Endothelial cell (in vitro differentiated cells): ENCODE measurements around the gene SNRPA1. TPM values are rescaled to one million over a fixed set of nuclear protein-coding genes. Genes with fewer than 3 reads are reported as not detected.
A peak's percentile ranks its signal among the peaks of the same experiment; 100 is the strongest.
"Not testable (repeated sequence)": the region's sequence is repeated elsewhere in the genome, so short reads cannot be mapped to it uniquely, and the experiment has no call there.

ENCODE experiments used
- DNase-seq: peaks from one replicate; pipeline ENCODE4 v3.0.0; 2021; ENCODE audit warnings: low spot score
- H3K27ac Mint-ChIP-seq: one replicate; pipeline ENCODE4 v1.8.0; 2021; ENCODE audit warnings: mixed read lengths, inconsistent platforms; ENCODE audit not compliant: unreplicated experiment
- H3K27me3 Mint-ChIP-seq: one replicate; pipeline ENCODE4 v1.8.0; 2021; ENCODE audit warnings: mild to moderate bottlenecking, moderate library complexity, mixed read lengths, inconsistent platforms; ENCODE audit not compliant: unreplicated experiment
- H3K36me3 Mint-ChIP-seq: one replicate; pipeline ENCODE4 v1.8.0; 2021; ENCODE audit warnings: mild to moderate bottlenecking, low read depth, mixed read lengths, inconsistent platforms; ENCODE audit not compliant: unreplicated experiment
- H3K4me1 Mint-ChIP-seq: one replicate; pipeline ENCODE4 v1.8.0; 2021; ENCODE audit warnings: mild to moderate bottlenecking, mixed read lengths, inconsistent platforms; ENCODE audit not compliant: unreplicated experiment
- H3K4me3 Mint-ChIP-seq: one replicate; pipeline ENCODE4 v1.8.0; 2021; ENCODE audit warnings: mild to moderate bottlenecking, mixed read lengths, inconsistent platforms; ENCODE audit not compliant: unreplicated experiment
- H3K9me3 Mint-ChIP-seq: one replicate; pipeline ENCODE4 v1.8.0; 2021; ENCODE audit warnings: mixed read lengths, inconsistent platforms; ENCODE audit not compliant: unreplicated experiment
- CTCF ChIP-seq: fragments of 200-600 bp; sonication (generic); IDR thresholded peaks from one replicate; pipeline ENCODE4 v1.5.0; 2021; ENCODE audit warnings: antibody characterized with exemption; ENCODE audit not compliant: unreplicated experiment
- long read RNA-seq: library from polyadenylated mRNA; unstranded; transcript quantifications from one replicate; pipeline ENCODE4 v2.0.0, GENCODE V29; 2020; ENCODE audit not compliant: unreplicated experiment
- total RNA-seq: library from RNA; stranded (reverse); fragmentation: NEBNext Ultra II Directional; extraction: Animal tissue kit (Norgen Biotek cat#: 25700); gene quantifications from one replicate; pipeline ENCODE4 v1.2.1, GENCODE V29; 2021; ENCODE audit not compliant: unreplicated experiment

Gene SNRPA1
- total RNA-seq = 62.2 TPM
- long read RNA-seq, transcript SNRPA1-201 (9 exons, 1,055 nt) = major isoform, 41 of 48 reads
- long read RNA-seq, partial matches to known transcripts = 1 of 48 reads
- long read RNA-seq, other reads (novel, unspliced or antisense) = 2 of 48 reads

- no peaks in the 10 kb centered on the region for H3K9me3 Mint-ChIP-seq
- DNase-seq = peak; percentile 96
- H3K4me1 Mint-ChIP-seq = peaks cover 15% of the 10 kb centered on the region
- peak within 1 kb of the TSS; percentile 99 for H3K4me3 Mint-ChIP-seq
- TF ChIP-seq CTCF = no peak
- peaks cover 3% of the 10 kb centered on the region for H3K27me3 Mint-ChIP-seq
- H3K36me3 Mint-ChIP-seq = no peaks in the 10 kb centered on the region
- peak within 1 kb of the TSS; percentile 97 for H3K27ac Mint-ChIP-seq
Measured at GRCh38 chr15:101294731-101295606, at the start of gene SNRPA1. Gene SNRPA1, minus strand, starts transcription at chr15:101295248. Its CDS starts 70 bp downstream, at chr15:101295178.

DNA sequence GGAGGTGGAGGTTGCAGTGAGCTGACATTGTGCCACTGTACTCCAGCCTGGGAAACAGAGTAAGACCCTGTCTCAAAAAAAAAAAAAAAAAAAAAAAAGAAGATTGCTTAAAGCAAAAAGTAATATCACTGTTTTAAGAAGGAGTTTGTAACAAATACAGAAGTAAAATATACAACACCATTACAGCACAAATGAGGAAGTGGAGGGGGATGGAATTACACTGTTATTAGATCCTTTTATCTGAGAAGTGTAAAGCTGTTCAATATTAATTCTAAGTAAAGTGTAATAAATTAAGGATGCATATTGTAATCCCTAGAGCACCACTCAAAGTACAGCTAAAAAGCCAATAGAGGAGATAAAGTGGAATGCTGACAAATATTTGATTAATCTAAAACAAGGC, 47.0 kb upstream of the SNRPA1 start:
- Mint-ChIP-seq H3K4me3 (no peak overlapping the region), H3K36me3 (no peaks in the 10 kb centered on the region), H3K27me3 (peaks cover 3% of the 10 kb centered on the region), H3K4me1 (no peaks in the 10 kb centered on the region), H3K9me3 (no peaks in the 10 kb centered on the region), H3K27ac (no peak overlapping the region)
- DNase-seq = no peak
- TF ChIP-seq CTCF = no peak

GRCh38 chr15:101338502-101339057, 43.5 kb upstream of the SNRPA1 start:
- TF ChIP-seq CTCF = no peak
- DNase-seq = no peak
- H3K4me3 Mint-ChIP-seq = no peak overlapping the region
- no peaks in the 10 kb centered on the region for H3K36me3 Mint-ChIP-seq
- peaks cover 5% of the 10 kb centered on the region for H3K27me3 Mint-ChIP-seq
- no peaks in the 10 kb centered on the region for H3K9me3 Mint-ChIP-seq
- H3K27ac Mint-ChIP-seq = no peak overlapping the region
- no peaks in the 10 kb centered on the region for H3K4me1 Mint-ChIP-seq

GRCh38 chr15:101337976-101338375, 42.9 kb upstream of the SNRPA1 start:
- H3K27ac Mint-ChIP-seq = no peak overlapping the region
- no peak overlapping the region for H3K4me3 Mint-ChIP-seq
- no peaks in the 10 kb centered on the region for H3K36me3 Mint-ChIP-seq
- DNase-seq = no peak
- TF ChIP-seq CTCF = no peak
- H3K27me3 Mint-ChIP-seq = peaks cover 5% of the 10 kb centered on the region
- no peaks in the 10 kb centered on the region for H3K9me3 Mint-ChIP-seq
- H3K4me1 Mint-ChIP-seq = no peaks in the 10 kb centered on the region

GRCh38 chr15:101333907-101334789, 39.1 kb upstream of the SNRPA1 start:
- H3K36me3 Mint-ChIP-seq, H3K4me3 Mint-ChIP-seq, H3K4me1 Mint-ChIP-seq, DNase-seq, H3K9me3 Mint-ChIP-seq: not testable (repeated sequence)
- Mint-ChIP-seq H3K27me3 (peaks cover 16% of the 10 kb centered on the region), H3K27ac (peak overlapping the region; percentile 48)
